Hematopoietic multipotent progenitor cell treated with erythropoietin and hydrocortisone succinate and interleukin-3 and kit ligand, for 17 days (in vitro differentiated cells): Measurements from ENCODE around the gene TMEM176B.
"Not testable (repeated sequence)": the region's sequence is repeated elsewhere in the genome, so short reads cannot be mapped to it uniquely, and the experiment has no call there.

Experiments
- DNase-seq: peaks from one replicate; pipeline ENCODE4 v3.0.0-alpha.2; 2015; ENCODE audit warnings: low spot score

TMEM176B gene

GRCh38 chr7:150790416-150791075 lies 9.6 kb downstream of the TMEM176B start:
- DNase-seq = no peak

DNA sequence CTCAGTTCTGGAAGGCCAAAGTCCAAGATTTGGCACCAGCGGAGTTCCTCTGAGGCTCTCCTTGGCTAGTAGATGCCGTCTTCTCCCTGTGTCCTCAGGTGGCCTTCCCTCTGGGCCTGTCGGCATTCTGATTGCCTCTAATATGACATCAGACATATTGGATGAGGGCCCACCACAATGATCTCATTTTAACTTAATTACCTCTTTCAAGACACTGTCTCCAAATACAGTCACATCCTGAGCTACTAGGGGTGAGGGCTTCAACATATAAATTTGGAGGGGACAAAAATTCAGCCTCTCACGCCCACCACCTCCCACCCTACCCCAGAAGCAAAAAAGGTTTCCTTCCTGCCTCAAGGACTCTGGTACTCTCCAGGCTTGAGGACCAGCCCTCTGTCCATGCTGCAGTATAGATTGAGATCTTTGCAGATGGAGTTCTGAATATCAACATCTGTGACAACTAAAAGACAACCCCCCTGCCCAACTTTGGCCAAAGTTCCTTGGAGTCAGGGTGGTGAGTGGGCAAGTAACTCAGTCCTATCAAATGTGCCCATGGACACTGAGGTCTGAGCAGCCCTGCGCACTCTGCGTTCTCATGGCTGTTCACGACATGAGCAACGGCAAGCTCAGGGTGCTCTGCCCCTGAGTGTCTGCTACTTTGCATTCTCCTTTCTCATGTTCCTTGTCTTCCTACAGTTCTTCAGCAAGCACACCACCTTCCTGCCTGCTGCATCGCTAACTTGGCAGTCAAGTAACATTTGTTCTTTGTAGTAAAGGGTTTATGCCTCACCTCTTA lies 11.5 kb downstream of the TMEM176B start:
- DNase-seq = no peak

- DNase-seq = no peak
These were observed 12.6 kb downstream of the TMEM176B start for GRCh38 chr7:150787321-150788281.

DNA sequence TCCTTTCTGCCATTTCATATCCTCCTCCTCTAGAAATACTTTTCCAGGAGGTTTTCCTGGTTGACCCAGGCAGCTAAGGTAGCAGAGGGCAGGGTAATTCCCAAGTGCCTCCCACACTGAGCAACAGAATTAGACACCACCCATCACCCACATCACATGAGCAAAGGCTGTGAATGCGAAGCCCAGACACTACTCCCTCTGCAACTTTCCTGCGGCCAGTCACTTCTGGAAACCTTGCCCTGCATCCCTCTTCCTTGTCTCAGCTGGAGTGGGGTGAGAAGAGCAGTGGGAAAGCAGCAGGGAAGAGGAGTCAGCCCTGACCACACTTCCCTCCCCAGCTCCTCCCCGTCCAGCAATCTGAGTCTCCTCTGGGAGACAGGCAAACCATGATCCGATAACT lies 15.2 kb downstream of the TMEM176B start:
- DNase-seq = no peak

GRCh38 chr7:150784120-150784736 lies 15.9 kb downstream of the TMEM176B start:
- no peak for DNase-seq

- DNase-seq = no peak
These were observed 18.2 kb downstream of the TMEM176B start for GRCh38 chr7:150781961-150782360.

DNA sequence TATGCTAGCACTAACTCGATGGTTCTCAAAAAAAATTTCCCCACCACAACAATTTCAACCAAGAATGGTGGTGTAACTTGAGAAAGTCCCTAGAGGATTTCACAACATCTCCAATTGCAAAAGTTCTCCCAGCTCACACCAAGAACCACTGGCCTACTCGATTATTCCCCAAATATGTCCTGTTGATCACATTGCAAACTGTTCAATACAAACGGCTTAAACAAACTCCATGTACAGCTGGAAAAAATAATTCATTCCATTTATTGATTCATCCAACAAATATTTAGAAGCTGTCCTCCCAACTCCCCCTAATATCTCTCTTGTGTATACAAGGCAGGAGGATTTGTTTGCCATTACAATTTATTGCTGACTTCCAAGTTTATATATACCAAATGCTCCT lies 19.1 kb downstream of the TMEM176B start:
- no peak for DNase-seq

DNA sequence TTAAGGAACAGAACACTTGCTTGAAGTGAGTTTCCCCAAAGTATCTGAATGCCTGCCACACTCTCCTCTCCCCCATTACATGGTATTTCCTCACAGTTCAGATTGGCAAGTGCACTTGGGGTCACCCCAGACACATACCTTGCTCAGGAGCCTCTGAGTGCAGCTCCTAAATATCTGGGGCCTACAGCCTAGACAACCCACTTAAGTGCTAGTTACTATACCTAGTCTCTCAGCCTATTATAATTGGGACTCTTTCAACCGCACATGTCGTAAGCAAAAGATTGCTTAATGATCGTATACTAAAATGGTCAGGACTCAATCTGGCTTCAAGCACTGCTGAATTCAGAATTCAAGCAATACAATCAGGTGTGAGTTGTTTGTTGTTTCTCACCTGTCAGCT lies 19.9 kb downstream of the TMEM176B start:
- DNase-seq = no peak

- DNase-seq = peak; percentile 55
These were observed 21.3 kb downstream of the TMEM176B start for GRCh38 chr7:150778738-150779301.

- no peak for DNase-seq
These were observed 22.0 kb downstream of the TMEM176B start for GRCh38 chr7:150778014-150778737.

GRCh38 chr7:150774131-150774530 lies 26.0 kb downstream of the TMEM176B start:
- DNase-seq = not testable (repeated sequence)

DNA sequence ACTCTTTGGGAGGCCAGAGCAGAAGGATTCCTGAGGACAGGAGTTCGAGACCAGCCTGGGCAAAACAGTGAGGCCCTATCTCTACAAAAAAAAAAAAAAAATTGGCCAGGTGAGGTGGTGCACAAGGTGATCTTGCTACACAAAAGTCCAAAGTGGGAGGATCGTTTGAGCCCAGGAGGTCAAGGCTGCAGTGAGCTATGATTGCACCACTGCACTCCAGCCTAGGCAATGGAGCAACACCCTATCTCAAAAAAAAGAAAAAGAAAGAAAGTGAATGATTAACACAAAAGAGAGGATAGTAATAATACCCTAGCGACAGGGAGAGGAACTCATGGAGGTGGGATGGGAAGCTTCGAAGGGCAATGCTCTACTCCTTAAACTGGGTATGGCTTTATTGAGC lies 30.4 kb downstream of the TMEM176B start:
- DNase-seq = no peak

DNA sequence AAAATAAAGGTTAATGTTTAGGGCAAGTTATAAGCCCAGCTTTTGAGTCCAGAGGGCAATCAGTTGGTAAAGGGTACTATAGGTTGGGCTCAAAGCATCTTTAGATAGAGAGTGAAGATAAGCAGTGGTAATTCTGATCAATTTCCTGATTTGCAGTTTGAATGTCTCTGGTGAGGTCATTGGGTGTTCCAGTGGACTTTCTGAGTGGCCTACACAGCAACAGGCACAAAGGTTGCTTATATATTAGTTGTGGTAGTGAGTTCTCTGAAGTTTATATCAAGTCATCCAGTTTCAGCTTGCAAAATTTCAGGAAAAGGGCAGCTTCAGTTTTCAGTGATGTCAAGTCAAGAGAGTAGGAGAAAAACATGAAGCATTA lies 33.8 kb downstream of the TMEM176B start:
- no peak for DNase-seq

- no peak for DNase-seq
These were observed 40.7 kb downstream of the TMEM176B start for GRCh38 chr7:150759479-150759878.

DNA sequence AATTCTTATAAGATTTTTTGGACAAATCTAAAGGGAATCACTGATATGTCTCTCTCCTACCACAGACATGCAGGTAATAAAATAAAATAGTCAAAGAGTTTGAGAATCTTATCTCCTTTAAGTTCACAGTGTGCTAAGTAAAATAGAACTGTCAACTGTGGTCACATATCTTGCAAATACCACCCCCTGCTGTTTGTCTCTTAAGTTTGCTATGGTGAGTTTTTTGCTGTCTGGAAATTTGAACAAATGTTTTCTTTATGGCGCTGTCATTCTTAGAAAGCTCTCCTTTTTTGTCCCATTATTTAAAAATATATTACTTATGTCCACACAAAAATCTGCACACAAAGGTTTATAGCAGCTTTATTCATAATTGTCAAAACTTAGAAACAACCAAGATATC lies 43.3 kb downstream of the TMEM176B start:
- DNase-seq = no peak

GRCh38 chr7:150756166-150756565 lies 44.0 kb downstream of the TMEM176B start:
- no peak for DNase-seq

DNA sequence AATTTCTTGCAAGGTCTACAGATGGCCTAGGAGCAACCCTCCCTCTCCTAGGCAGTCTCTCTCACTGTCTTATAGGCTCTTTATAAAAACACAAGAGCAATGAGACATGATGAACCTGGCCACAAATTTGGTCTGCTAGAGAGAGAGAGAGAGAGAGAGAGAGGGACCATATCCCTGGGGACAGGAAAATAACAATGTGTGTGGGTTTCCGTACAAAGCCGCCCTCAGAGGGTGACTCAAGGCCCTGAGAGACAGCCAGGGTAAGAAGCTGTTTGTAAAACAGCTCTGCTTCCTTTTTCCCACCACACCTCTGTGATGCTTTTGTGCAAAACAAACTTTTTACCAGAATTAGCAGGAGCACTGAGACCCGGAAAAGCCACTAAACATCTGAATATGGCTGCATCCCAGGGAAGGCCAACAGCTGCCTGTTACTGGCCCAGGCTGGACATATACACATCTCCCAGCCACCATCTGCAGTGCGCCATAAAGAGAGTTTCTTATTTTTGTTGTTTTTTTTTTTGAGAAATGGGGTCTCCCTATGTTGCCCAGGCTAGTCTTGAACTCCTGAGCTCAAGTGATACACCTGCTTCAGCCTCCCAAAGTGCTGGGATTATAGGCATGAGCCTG lies 44.6 kb downstream of the TMEM176B start:
- no peak for DNase-seq

DNA sequence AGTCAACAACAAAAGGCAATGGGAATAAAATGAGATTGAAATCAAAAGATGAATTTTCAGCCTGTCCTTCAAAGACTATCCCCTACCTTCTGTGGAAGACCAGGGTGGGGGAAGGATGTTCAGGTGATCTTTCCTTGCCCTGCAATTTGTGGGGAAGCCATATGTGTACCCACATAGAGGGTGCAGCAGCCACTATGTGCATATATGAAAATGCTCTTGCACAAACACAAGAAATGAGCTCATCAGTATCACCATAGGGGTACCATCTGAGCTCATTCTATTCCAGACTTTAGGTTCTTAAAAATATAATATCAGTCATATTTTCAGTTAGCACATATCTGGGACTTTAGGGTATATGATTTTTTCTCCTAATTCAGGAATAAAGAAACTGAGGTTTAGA lies 45.2 kb downstream of the TMEM176B start:
- no peak for DNase-seq

DNA sequence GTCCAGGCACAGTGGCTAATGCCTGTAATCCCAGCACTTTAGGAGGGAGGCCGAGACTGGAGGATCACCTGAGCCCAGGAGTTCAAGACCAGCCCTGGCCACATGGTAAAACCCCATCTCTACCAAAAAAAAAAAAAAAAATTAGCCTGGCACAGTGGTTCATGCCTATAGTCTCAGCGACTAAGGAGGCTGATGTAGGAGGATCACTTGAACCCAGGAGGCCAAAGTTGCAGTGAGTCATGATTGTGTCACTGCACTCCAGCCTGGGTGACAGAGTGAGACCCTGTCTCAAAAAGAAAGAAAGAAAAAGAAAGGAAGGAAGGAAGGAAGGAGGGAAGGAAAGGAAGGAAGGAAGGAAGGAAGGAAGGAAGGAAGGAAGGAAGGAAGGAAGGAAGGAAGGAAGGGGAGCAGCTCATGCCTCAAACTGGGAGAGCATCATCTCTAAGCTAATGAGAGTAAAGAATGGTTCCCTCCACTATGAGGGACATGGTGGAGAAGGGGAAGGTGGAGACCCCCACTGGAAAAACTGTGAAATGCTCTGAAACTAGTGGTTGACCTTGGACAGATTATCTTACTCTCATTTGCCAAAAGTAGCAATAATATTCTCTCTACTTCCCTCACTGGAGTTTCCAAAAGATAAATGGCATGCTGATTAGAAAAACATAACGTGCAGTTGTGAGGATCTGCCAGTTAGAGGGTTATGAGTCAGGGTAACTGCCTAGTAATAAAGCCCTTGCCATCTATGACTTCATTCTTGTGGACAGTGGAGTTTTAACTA lies 46.1 kb downstream of the TMEM176B start:
- DNase-seq = no peak

GRCh38 chr7:150753239-150753638 lies 46.9 kb downstream of the TMEM176B start:
- DNase-seq = no peak
